ENCODE measurements around the gene YBX2. TPM values are rescaled to one million over a fixed set of nuclear protein-coding genes. Genes with fewer than 3 reads are reported as not detected.
A peak's percentile ranks its signal among the peaks of the same experiment; 100 is the strongest.

Gene YBX2
- total and polyA plus RNA-seq, 8 donors = 0.37 to 2.5 (median 1.5) TPM

DNA sequence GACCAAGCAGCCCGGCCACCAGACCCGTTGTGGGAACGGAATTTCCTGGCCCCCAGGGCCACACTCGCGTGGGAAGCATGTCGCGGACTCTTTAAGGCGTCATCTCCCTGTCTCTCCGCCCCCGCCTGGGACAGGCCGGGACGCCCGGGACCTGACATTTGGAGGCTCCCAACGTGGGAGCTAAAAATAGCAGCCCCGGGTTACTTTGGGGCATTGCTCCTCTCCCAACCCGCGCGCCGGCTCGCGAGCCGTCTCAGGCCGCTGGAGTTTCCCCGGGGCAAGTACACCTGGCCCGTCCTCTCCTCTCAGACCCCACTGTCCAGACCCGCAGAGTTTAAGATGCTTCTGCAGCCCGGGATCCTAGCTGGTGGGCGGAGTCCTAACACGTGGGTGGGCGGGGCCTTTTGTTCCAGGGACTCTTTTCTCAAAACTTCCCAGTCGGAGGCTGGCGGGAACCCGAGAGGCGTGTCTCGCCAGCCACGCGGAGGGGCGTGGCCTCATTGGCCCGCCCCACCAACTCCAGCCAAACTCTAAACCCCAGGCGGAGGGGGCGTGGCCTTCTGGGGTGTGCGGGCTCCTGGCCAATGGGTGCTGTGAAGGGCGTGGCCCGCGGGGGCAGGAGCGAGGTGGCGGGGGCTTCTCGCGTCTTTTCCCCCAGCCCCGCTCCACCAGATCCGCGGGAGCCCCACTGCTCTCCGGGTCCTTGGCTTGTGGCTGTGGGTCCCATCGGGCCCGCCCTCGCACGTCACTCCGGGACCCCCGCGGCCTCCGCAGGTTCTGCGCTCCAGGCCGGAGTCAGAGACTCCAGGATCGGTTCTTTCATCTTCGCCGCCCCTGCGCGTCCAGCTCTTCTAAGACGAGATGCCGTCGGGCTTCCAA is 13.1 kb downstream of the YBX2 start, which contains the start of gene SLC2A4:
Gene SLC2A4 (plus strand): TSS at position 645 of the 879 bp plus-strand sequence. CDS start 217 bp downstream, at position 862.
- no peaks in the 10 kb centered on the region for H3K36me3 ChIP-seq
- H3K4me3 ChIP-seq = peak within 1 kb of the TSS; percentile 31 to 46
- intact Hi-C loops (cut with DNase I) = no loop called here
- peaks cover 0 to 39% of the 10 kb centered on the region in 2 donors for H3K27me3 ChIP-seq
- TF ChIP-seq, protein P1, sequence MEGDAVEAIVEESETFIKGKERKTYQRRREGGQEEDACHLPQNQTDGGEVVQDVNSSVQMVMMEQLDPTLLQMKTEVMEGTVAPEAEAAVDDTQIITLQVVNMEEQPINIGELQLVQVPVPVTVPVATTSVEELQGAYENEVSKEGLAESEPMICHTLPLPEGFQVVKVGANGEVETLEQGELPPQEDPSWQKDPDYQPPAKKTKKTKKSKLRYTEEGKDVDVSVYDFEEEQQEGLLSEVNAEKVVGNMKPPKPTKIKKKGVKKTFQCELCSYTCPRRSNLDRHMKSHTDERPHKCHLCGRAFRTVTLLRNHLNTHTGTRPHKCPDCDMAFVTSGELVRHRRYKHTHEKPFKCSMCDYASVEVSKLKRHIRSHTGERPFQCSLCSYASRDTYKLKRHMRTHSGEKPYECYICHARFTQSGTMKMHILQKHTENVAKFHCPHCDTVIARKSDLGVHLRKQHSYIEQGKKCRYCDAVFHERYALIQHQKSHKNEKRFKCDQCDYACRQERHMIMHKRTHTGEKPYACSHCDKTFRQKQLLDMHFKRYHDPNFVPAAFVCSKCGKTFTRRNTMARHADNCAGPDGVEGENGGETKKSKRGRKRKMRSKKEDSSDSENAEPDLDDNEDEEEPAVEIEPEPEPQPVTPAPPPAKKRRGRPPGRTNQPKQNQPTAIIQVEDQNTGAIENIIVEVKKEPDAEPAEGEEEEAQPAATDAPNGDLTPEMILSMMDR (IDR thresholded peaks at IDR 0.05) = no peak
- peak within 1 kb of the TSS; percentile 62 to 65 for H3K27ac ChIP-seq
- H3K9me3 ChIP-seq = no peaks in the 10 kb centered on the region
- H3K4me1 ChIP-seq = peaks cover 17 to 24% of the 10 kb centered on the region in 2 donors
- ATAC-seq (peak; percentile 94), DNase-seq (peak; percentile 77 to 96 (median 94))

DNA sequence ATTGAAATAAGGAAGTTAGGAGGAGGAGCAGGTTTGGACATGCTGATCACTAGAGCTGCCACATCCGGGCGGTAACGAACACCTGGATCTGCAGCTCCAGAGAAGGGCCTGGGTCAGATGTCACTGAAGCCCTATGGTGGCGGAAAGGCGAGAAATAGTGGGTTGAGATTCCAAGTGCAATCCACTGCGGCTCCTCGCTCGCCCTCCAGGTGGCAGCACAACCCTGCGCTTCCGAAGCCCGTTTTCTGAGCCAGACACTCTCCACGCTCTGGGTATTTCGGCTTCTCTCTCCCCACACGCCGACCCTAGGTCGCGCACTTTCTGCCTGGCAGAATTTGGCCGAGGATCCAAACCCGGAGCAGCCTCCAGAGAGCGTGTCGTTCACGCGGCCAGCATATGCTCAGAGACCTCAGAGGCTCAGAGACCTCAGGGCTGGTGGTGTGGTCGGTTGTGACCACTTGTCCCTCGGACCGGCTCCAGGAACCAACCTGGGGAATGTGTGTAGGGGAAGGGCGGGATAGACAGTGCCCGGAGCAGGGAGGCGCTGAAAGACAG is 13.8 kb downstream of the YBX2 start:
- peaks cover 17 to 24% of the 10 kb centered on the region in 2 donors for H3K4me1 ChIP-seq
- DNase-seq = peak; percentile 82 to 93 (median 86)
- H3K9me3 ChIP-seq = no peaks in the 10 kb centered on the region
- H3K36me3 ChIP-seq = no peaks in the 10 kb centered on the region
- peak; percentile 93 for ATAC-seq
- peak overlapping the region; percentile 31 to 46 for H3K4me3 ChIP-seq
- peaks cover 0 to 36% of the 10 kb centered on the region in 2 donors for H3K27me3 ChIP-seq
- H3K27ac ChIP-seq = peak overlapping the region; percentile 62 to 65
- intact Hi-C loops (cut with DNase I) = no loop called here
- TF ChIP-seq, protein P1 (IDR thresholded peaks at IDR 0.05) = peak; percentile 95 to 96

DNA sequence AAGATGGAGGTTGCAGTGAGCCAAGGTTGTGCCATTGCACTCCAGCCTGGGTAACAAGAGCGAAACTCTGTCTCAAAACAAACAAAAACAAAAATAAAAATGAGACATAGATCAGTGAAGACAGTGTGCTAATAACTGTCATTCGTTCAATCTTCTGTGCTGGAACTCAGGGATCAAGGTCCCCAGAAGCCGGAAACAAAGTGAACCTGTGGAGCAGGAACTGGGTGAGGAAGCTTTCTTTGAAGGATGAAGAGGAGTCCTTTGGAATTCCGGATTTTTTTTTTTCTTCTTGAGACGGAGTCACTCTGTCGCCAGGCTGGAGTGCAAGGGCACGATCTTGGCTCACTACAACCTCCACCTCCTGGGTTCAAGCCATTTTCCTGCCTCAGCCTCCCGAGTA is 15.0 kb downstream of the YBX2 start:
- Histone ChIP-seq H3K4me1 (peaks cover 17 to 24% of the 10 kb centered on the region in 2 donors), H3K27ac (no peak overlapping the region), H3K4me3 (no peak overlapping the region), H3K27me3 (peaks cover 0 to 36% of the 10 kb centered on the region in 2 donors), H3K9me3 (no peaks in the 10 kb centered on the region), H3K36me3 (no peaks in the 10 kb centered on the region)
- intact Hi-C loops (cut with DNase I) = no loop called here
- DNase-seq (no peak), ATAC-seq (no peak)
- TF ChIP-seq, protein P1 (IDR thresholded peaks at IDR 0.05) = no peak

DNA sequence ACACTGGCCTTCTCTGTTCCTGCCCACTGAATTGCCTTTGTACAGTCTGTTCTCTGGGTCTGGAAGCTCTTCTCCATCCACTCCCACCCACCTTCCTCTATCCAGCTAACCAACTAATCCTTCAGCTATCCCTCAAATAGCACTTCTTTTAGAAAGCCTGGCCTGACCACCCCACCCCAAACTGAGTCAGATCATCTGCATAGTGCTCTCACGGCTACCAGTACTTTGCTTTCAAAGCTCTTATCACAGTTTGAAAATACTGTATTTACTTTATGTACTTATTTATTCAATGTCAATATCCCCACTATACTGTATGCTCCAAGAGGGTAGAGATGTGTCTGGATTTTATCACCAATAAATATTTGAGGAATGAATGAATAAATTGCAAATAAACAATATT is 27.7 kb downstream of the YBX2 start:
- H3K36me3 ChIP-seq = no peaks in the 10 kb centered on the region
- H3K4me3 ChIP-seq = no peak overlapping the region
- DNase-seq (no peak), ATAC-seq (no peak)
- intact Hi-C loops (cut with DNase I) = no loop called here
- no peaks in the 10 kb centered on the region for H3K9me3 ChIP-seq
- H3K4me1 ChIP-seq = peaks cover 3 to 21% of the 10 kb centered on the region in 2 donors
- no peak overlapping the region for H3K27ac ChIP-seq
- peaks cover 9 to 43% of the 10 kb centered on the region in 2 donors for H3K27me3 ChIP-seq
- TF ChIP-seq, protein P1 (IDR thresholded peaks at IDR 0.05) = no peak

DNA sequence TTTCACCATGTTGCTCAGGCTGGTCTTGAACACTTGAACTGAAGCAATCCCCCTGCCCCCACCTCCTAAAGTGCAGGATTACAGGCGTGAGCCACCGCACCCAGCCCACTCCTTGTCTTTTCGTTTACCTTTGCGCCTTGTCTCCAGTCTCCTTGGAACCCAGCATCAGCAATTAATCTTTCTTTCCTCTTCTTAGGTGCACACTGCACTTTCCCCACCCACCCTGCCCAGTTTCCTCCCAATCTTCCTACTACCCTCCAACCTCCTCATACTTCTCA is 30.7 kb downstream of the YBX2 start:
- H3K4me3 ChIP-seq = peak overlapping the region in 1 of 2 donors; percentile 59
- no peaks in the 10 kb centered on the region for H3K9me3 ChIP-seq
- peak overlapping the region; percentile 46 to 88 for H3K27ac ChIP-seq
- H3K36me3 ChIP-seq = peaks cover 0 to 18% of the 10 kb centered on the region in 2 donors
- no peak for DNase-seq
- intact Hi-C loops (cut with DNase I) = no loop called here
- ATAC-seq = no peak
- peaks cover 10 to 58% of the 10 kb centered on the region in 2 donors for H3K27me3 ChIP-seq
- TF ChIP-seq, protein P1 (IDR thresholded peaks at IDR 0.05) = no peak
- H3K4me1 ChIP-seq = peaks cover 3 to 43% of the 10 kb centered on the region in 2 donors

Data from left lung (tissue), 10 donors.